Panc1 (cell line): ENCODE data around the gene CABLES2. TPM values are rescaled to one million over a fixed set of nuclear protein-coding genes. Genes with fewer than 3 reads are reported as not detected.

Source experiments
- ATAC-seq: fragments of 200-7000 bp; cut with Tn5 transposase; 2 replicates; pipeline ENCODE4 v1.9.1; 2020; ENCODE audit warnings: mild to moderate bottlenecking, moderate library complexity
- BruUV-seq: library from RNA; stranded (reverse); fragments of 400-500 nt; replicated peaks from 2 replicates; lab custom pipeline; 2021; lab: Mats Ljungman, UMichigan
- CTCF ChIA-PET: fragments of 300-600 bp; sonication (Branson Sonifier 250); formaldehyde crosslinking; loops from one replicate; lab custom pipeline; 2022; ENCODE audit warnings: antibody characterized with exemption; lab: Charles Lee
- POLR2A ChIA-PET: fragments of 300-600 bp; sonication (Branson Sonifier 250); formaldehyde crosslinking; loops from one replicate; lab custom pipeline; 2022; ENCODE audit warnings: antibody characterized with exemption; lab: Charles Lee
- DNase-seq: peaks from one replicate; pipeline ENCODE4 v3.0.0-alpha.2; 2010; ENCODE audit warnings: low read depth, low spot score
- H3K27ac ChIP-seq: 2 replicates; pipeline ENCODE4 v1.5.1; 2011; ENCODE audit warnings: mild to moderate bottlenecking, low read length, inconsistent platforms
- H3K27me3 ChIP-seq: fragments of 200-500 bp; sonication (Bioruptor generic); 2 replicates; pipeline ENCODE4 v1.6.0; 2014; ENCODE audit warnings: low read length, inconsistent platforms; ENCODE audit not compliant: control insufficient read depth, insufficient read depth
- H3K36me3 ChIP-seq: fragments of 200-500 bp; sonication (Bioruptor generic); 2 replicates; pipeline ENCODE4 v1.5.1; 2014; ENCODE audit warnings: inconsistent platforms, mild to moderate bottlenecking, low read length, moderate library complexity; ENCODE audit not compliant: control insufficient read depth, insufficient read depth
- H3K4me1 ChIP-seq: 2 replicates; pipeline ENCODE4 v1.5.1; 2011; ENCODE audit warnings: inconsistent platforms, mild to moderate bottlenecking, low read length, moderate library complexity; ENCODE audit not compliant: control insufficient read depth, insufficient read depth
- H3K4me3 ChIP-seq, 2 experiments: 2 replicates each; pipeline ENCODE4 v1.5.1; 2011 to 2012; ENCODE audit warnings: low read depth in 2 of 2, low read length in 2 of 2, mild to moderate bottlenecking in 2 of 2, inconsistent platforms in 1 of 2, moderate library complexity in 1 of 2
- H3K9me3 ChIP-seq: fragments of 200-500 bp; sonication (Bioruptor generic); 2 replicates; pipeline ENCODE4 v1.5.1; 2014; ENCODE audit warnings: low read depth, mild to moderate bottlenecking, inconsistent platforms, low read length, moderate library complexity; ENCODE audit not compliant: control insufficient read depth, insufficient read depth
- CTCF ChIP-seq: fragments of 450-650 bp; IDR thresholded peaks from 2 replicates; pipeline ENCODE4 v1.5.1; 2017; ENCODE audit warnings: mild to moderate bottlenecking
- POLR2AphosphoS5 ChIP-seq: IDR thresholded peaks from 2 replicates; pipeline ENCODE4 v1.6.1; 2012; ENCODE audit warnings: mild to moderate bottlenecking, low read depth, low read length, moderate library complexity
- REST ChIP-seq, 2 experiments: IDR thresholded peaks; 2 replicates each; pipeline ENCODE4 v1.6.1; 2011 to 2012; ENCODE audit warnings: low read depth in 2 of 2, control low read depth in 1 of 2, low read length in 1 of 2, mild to moderate bottlenecking in 1 of 2, moderate library complexity in 1 of 2; ENCODE audit not compliant: insufficient read depth in 1 of 2
- SIN3A ChIP-seq: IDR thresholded peaks from 2 replicates; pipeline ENCODE4 v1.6.1; 2012; ENCODE audit warnings: low read depth, mild to moderate bottlenecking, low read length, moderate library complexity, borderline replicate concordance; ENCODE audit not compliant: insufficient read depth
- TCF7L2 ChIP-seq: IDR thresholded peaks from 2 replicates; pipeline ENCODE4 v1.6.1; 2011; ENCODE audit warnings: mild to moderate bottlenecking, low read depth, low read length, inconsistent platforms
- in situ Hi-C: cut with HindIII; loops from 2 replicates; pipeline ENCODE4 v1.10.0; 2016; ENCODE audit warnings: low sequenced_read_pairs, low pct_unique_long_range_greater_than_20kb
- intact Hi-C: fragments of 100-400 bp; cut with micrococcal nuclease; formaldehyde crosslinking; loops from one replicate; pipeline ENCODE4 v1.10.0; 2022; ENCODE audit not compliant: unreplicated experiment
- total RNA-seq: library from RNA; stranded (reverse); gene quantifications from one replicate; pipeline ENCODE4 v1.2.1, GENCODE V29; 2021; ENCODE audit not compliant: unreplicated experiment

CABLES2 gene
- total RNA-seq, 1 experiment from 2014 or later: 9.8 TPM

- Histone ChIP-seq H3K9me3 (no peaks in the 10 kb centered on the region), H3K4me3 (no peak overlapping the region), H3K4me1 (peaks cover 93% of the 10 kb centered on the region), H3K36me3 (no peaks in the 10 kb centered on the region; the same call in 1 of the 2 replicates), H3K27ac (peak overlapping the region; percentile 93), H3K27me3 (no peaks in the 10 kb centered on the region)
- POLR2A ChIA-PET: no interaction called here
- BruUV-seq: no TSS peak
- DNase-seq: no peak
- in situ Hi-C loops (no loop called here), intact Hi-C loops (no loop called here)
- TF ChIP-seq REST (IDR thresholded peaks at IDR 0.05; ENCODE audit: insufficient read depth in 1 of 2, low read depth in 2 of 2, low read length in 1 of 2) (no peak), CTCF (no peak), SIN3A (no peak), TCF7L2 (no peak), POLR2AphosphoS5 (no peak)
- CTCF ChIA-PET: no interaction called here
- no peak for ATAC-seq
These were observed 50.4 kb downstream of the CABLES2 start for GRCh38 chr20:62356589-62357186.

- Histone ChIP-seq H3K27me3 (no peaks in the 10 kb centered on the region), H3K27ac (peak overlapping the region; percentile 93), H3K4me3 (peak overlapping the region in 1 of 2 experiments; percentile 8; a peak in 1 of 4 replicates), H3K4me1 (peaks cover 93% of the 10 kb centered on the region), H3K36me3 (peaks cover 2% of the 10 kb centered on the region), H3K9me3 (no peaks in the 10 kb centered on the region)
- intact Hi-C loops: no loop called here
- ChIA-PET POLR2A (no interaction called here), CTCF (no interaction called here)
- no peak for ATAC-seq
- in situ Hi-C loops: no loop called here
- no peak for TF ChIP-seq REST (IDR thresholded peaks at IDR 0.05; ENCODE audit: insufficient read depth in 1 of 2, low read depth in 2 of 2, low read length in 1 of 2)
- TF ChIP-seq SIN3A: no peak
- no peak for TF ChIP-seq CTCF
- TF ChIP-seq POLR2AphosphoS5: no peak
- TF ChIP-seq TCF7L2: no peak
- TSS peak; percentile 44 for BruUV-seq
- DNase-seq: no peak
These were observed 51.1 kb downstream of the CABLES2 start for GRCh38 chr20:62355878-62356588.
